HG02642 (cell line): ENCODE data around the gene ZNF497.

ENCODE experiments used
- ATAC-seq: cut with Tn5 transposase; IDR thresholded peaks from one replicate; pipeline ENCODE4 v1.9.1; 2021; ENCODE audit warnings: mild to moderate bottlenecking; ENCODE audit not compliant: unreplicated experiment, poor library complexity

The ZNF497 gene

DNA sequence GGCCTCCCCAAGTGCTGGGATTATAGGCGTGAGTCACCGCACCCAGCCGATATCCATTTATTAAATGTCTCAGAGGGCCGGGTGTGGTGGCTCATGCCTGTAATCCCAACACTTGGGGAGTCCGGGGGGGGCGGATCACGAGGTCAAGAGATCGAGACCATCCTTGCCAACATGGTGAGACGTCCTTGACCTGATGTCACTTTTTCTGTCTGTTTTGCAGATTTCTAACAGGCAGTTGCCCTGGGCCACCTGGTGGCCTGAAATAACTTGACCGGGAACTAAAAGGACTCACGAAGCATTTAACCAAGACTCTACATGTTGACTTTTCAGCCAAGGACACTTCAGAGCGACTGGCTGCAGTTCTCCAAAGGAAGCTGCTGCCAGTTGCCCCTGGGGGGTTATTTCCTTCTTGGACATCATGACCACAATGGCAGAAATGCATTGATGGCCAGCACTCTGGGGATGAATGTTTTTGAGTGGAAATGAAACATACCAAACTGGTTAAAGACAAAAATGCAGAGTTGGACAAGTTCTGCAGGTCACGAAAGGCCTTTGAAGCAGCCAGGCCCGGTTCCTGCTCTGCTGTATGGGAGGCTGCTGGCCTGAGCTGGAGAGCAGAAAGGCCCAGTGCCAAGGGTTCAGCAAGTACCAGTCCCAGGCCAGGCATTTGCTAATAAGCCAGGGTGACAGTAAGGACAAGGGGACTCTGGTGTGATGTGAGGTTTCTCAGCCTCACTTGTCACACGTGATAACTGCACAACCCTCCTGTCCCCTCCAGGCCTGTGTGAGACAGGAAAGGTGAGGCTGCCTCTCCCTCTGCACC, 10.0 kb upstream of the ZNF497 start:
- no peak for ATAC-seq

DNA sequence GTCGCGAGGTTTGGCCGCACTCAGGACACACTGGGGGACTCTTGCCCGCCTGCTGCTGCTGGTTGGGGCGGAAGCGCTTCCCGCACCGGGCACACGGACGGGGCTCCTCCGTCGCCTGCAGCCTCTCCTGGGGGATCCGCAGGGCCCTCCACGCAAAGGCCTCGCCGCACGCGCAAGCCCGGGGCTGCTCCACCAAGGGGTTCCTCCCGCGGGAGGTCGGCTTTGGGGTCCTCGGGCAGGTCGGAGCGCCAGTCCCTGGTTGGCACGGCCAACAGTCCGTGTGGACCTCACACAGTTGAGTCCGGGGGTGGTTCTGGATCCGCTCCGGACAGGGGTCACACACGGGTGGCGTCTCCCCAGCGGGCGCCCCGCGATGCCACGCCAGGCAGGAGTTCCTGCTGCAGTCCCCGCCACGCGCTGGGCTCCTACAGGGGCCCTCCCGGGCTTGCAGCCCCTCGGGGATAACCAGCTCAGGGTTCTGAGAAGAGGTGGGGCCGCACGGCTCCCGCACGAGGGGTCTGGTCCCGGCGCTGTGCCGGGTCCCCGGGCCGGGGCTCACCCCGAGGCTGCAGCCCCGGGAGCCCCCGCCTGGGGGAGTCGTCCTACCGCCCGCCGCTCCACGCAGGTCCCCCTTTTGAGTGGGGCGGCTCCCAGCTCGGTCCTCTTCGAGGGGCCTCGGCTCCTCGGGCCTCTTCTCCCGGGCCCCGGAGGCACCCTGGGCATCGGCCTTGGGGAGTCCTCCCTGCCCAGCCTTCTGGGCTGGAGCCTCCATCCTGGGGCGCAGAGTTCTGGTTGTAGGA, 6.2 kb upstream of the ZNF497 start:
- ATAC-seq, result no peak

DNA sequence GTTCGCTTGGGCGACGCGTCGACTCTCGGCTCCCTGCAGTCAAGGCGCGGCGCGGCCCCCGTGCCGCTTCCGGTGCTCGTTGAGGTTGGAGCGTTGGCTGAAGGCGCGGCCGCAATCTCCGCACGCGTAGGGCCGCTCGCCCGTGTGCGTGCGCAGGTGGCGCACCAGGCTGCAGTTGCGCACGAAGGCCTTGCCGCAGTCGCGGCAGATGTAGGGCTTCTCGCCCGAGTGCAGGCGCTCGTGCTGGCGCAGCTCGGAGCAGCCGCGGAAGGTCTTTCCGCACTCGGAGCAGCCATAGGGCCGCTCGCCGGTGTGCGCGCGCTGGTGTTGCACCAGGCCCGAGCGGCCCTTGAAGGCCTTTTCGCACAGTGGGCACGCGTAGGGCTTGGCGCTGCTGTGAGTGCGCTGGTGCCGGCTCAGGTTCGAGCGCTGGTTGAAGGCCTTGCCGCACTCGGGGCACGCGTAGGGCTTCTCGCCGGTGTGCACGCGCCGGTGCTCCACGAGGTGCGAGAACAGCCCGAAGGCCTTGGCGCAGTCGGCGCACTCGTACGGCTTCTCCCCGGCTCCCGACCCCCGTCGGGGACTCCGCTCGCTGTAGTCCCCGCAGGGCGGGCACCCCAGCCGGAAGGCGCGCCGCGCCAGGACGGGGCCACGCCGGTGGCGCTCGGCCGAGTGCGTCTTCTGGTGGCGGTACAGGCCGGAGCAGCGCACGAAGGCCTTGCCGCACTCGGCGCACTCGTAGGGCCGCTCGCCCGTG, 5.3 kb upstream of the ZNF497 start:
- ATAC-seq, result no peak

DNA sequence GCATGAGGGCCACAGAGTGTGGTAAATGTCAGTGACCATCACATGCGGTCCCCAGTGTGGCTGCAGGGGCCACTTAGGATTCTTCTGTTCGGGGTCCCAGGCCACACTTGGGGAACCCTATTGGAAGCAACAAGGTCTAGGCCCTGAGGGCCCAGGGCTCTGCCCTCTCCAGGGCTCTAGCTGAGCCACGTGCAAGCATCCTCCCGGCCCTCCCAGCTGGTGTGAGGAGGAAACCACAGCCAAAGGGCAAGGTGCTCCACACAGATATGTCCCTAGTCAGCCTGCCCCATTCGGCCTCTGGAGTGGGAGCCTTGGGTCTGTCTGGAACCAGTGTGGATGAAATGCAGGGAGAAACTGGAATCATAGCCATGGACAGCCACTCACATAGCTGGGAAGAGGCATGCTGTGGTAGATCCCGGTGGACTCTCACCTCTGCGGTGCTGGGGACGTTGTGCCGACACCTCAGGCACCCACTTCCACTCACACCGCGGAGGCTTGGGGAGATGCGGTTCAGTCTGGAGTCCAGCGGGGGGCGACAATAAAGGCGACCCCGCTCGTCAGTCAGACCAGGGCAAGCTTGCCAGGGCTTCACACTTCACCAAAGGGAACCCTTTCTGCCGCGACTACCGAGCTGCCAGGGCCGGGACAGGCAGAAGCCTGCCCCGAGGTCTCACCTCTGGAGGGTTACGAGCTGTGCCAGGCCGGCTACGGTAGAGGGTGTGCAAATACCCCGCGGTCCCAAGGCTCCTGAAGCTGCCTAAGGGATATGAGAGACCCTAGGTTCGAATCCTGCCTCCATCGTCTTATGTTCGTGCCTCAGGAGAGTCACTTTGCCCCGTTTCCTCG, 4.3 kb upstream of the ZNF497 start:
- ATAC-seq, result no peak

DNA sequence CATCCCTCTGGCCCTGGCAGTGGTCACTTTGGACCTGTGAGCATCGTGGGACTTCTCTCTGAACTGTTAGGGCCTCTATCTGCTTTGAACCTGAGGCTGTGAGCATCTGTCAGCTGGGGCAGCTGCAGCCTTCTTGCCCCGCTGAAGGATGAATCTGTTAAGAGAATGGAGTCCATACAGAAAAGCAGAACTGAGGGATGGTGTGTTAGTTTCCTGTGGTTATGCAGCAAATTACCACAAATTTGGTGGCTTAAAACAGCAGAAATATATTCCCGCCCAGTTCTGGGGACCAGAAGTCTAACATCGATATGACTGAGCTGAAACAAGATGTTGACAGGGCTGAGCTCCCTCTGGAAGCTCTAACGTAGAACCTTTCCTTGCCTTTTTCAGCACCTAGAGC, 1.6 kb upstream of the ZNF497 start:
- no peak for ATAC-seq

DNA sequence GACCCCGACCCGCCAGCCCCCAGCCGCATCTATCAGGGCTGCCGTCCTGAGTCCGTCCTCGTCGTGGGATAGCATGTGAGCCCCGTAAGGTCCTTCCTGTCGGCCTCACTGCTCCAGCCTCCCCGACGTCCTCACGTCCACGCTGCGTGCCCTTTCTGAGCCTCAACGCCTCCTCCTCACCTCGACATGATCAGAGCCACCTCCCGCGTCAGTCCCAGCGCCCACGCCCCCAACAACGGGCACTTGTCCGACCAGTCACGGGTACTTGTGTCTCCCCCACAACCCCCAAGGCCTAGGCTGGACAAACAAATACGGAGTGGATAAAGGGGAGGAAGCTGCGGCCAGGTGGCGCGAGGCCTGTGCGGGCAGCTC, 665 bp downstream of the ZNF497 start:
- ATAC-seq, result no peak

DNA sequence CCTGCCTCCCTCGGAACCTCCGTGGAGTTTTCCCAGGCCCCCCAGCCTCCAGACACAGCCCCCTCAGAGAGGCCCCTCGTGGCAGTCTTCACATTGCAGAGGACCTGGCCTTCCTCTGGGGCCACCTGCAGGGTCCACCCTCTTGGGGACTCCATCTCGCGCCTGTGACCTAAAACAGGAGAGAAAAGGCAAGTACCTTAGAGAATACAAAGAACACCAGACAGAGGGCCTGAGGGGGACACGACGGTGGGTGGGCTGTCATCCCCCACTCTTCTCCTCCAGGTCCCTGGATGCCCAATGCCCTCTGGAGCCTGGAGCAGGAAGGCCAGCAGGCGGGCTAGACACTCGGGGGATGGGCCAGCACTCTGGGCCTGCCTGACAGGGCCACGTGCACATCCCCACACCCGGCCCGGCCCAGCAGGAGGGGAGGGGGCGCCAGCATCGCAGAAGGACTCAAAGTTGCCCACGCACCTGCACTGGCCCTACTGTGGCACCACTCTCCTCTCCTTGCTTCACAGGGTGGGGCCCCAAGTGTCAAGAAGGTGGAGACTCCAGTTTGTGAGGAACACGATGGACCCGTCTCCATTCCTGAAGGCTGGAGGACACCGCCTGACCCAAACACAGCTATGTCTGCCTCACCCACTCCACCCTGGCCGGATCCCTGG, 4.9 kb downstream of the ZNF497 start:
- ATAC-seq, result no peak

DNA sequence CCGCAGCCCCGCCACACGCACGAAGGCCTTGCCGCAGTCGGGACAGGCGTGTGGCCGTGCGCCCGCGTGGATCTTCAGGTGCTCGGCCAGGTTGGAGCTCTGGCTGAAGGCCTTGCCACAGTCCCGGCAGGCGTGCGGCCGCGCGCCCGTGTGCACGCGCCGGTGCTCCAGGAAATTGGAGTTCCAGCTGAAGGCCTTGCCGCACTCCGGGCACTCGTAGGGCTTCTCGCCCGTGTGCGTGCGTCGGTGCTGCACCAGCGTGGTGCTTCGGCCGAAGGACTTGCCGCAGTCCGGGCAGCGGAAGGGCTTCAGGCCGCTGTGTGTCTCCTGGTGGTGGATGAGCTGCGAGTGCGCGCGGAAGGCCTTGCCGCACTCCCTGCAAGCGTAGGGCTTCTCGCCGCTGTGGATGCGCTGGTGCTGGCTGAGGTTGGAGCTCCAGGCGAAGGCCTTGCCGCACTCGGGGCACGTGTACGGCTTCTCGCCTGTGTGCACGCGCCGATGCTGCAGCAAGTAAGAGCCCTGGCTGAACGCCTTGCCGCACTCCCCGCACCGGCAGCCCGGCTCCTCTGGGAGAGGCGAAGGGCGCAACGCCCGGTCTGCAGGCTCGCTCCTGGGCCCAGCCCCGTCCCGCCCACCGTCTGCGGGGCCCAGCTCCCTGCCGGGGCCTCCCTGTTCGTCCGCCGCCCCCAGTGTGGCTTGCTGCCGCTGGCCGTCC, 5.6 kb downstream of the ZNF497 start:
- ATAC-seq, result no peak

DNA sequence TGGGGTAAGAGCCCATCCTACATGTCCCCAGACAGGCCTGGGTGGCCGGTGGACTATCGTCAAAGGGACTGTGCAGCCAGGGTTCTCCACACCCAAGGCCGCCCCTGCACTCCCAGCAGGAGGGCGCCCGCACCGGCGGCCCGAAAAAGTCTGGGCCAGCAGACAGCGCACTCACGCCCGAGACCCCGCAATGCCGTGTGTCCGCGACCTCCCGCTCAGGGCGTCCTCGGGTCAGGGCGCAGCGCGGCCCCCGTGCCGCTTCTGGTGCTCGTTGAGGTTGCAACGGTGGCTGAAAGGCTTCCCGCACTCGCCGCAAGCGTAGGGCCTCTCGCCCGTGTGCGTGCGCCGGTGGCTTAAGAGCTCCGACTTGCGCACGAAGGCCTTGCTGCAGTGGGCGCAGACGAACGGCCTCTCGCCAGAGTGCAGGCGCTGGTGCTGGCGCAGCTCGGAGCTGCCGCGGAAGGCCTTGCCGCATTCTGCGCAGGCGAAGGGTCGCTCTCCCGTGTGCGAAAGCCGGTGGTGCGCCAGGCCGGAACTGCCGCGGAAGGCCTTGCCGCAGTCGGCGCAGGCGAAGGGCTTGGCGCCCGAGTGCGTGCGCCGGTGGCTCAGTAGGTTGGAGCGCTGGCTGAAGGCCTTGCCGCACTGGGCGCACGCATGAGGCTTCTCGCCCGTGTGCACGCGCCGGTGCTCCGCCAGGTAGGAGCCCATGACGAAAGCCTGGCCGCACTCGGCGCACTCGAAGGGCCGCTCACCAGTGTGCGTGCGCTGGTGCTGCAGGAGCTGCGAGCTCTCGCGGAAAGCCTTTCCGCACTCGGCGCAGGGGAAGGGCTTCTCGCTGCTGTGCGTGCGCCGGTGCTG, 6.4 kb downstream of the ZNF497 start:
- ATAC-seq, result no peak

DNA sequence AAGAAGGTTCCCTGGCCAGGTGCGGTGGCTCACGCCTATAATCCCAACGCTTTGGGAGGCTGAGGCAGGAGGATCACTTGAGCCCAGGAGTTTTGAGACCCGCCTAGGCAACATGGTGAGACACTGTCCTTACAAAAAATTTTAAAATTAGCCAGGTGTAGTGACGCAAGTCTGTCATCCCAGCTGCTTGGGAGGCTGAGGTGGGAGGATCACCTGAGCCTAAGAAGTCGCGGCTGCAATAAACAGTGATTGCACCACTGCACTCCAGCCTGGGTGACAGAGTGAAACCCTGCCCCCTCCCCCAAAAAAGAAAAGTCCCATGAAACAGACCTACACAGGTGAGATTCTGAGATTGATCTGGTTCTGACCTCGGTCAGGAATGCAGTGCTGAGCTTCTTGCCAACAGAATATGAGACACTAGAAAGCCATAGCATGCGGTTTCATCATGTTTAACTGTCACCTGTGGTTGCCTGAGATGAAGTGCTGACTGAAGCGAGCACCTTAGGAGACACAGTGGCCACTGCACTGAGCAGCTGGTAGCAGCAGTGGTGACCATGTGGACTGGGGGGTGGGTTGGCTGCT, 7.2 kb downstream of the ZNF497 start:
- ATAC-seq, result no peak

DNA sequence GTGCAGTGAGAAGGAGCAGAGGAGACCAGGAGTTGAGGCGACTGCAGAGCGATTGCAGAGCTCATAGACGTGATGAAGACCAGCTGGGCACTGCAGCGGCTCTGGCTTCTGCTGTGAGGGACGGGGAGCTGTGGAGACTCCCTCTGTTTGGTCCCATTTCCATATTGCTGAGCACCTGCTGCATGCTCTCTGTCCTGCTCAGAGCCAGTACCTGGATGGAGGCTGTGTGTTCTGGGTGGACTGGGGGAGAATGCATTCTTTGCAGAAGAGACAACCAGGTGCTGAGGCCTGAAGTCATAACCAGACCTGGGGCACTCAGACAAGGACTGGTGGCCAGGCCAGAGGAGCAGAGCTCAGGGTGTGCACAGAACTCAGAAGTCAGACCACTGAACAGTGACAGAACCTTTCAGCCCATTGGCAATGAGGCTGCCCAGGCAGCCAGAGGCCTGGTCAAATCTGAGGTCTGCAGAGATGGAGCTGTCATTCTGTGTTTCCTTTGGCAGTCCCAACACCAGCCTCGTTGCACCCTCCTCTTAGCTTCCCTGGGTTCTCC, 8.0 kb downstream of the ZNF497 start:
- no peak for ATAC-seq

DNA sequence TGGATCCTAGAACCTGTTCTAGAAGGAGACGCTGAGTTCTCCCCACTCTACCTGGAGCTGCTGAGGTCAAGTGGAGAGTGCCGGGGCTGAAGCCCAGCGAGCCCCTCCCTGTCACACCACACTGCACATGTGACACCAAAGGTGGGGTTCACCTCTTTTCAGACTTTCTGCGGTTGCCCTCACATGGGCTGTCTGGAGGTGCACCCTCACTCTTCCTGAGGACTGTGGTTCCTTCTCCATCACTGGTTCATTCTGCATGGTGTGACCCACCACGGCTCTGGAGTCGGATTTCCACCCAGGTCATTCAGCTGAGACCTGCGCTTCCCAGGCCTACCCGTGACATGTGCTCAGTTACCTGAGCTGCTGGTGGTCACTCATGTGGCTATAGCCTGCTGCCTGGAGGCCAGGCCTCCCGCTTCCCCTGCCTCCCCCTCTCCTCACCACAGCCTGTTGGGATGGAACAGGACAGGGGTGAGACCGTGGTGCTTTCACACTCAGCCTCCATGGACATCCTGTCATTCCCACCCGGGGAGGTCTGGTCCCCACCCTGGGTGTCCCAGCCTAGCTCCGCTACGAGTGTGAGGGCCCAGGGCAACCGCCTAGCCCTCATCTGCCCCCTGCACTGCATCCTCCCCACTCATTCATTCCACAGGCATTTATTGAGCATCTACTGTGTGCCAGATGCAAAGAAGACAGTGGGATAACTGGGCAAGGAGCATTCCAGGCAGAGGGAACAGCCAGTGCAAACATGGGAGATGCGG, 8.7 kb downstream of the ZNF497 start:
- no peak for ATAC-seq

DNA sequence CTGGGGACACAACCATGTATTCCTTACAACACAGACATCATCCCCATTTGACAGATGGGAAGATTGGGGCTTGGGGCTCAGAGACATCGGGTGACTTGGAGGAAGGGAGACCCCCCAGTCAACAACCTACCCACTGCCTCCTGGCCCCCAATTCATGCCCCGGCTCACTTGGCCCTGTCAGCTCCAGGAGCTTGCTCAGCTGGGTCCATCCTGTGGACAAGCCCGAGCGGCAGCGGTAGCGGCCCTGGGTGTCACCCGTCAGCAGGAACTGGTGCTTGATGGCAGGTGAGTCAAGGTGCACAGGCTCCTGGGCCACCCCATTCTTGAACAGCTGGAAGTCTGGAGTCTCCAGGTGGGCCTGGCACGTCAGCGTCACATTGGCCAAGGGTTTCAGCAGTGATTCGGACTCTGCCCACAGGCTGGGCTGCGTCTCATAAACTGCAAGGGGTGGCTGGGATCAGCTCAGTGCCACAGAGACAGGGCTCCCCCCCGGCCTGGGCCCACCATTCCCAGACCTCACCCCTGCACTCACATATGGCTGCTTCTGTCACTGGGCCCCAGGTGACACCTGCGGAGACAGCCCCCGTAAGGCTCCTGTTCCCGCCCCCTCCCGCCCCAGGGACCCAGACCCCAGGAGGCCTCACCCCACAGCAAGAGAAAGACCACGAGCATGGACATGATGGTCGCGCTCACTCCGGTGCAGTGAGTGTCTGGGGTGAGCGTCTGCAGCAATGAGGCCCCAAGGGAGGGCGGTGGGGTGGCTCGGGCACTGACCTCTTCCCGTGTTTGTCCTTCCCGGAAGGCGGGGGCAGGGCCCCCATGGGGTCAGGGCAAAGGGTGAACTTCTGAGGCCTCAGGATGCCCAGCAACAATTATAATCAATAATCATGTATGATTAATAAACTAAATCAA, 9.5 kb downstream of the ZNF497 start, which contains the start of gene A1BG:
TSS of gene A1BG (minus strand) at position 733 of the 912 bp plus-strand sequence. CDS start at position 678, 55 bp downstream.
- no peak for ATAC-seq

DNA sequence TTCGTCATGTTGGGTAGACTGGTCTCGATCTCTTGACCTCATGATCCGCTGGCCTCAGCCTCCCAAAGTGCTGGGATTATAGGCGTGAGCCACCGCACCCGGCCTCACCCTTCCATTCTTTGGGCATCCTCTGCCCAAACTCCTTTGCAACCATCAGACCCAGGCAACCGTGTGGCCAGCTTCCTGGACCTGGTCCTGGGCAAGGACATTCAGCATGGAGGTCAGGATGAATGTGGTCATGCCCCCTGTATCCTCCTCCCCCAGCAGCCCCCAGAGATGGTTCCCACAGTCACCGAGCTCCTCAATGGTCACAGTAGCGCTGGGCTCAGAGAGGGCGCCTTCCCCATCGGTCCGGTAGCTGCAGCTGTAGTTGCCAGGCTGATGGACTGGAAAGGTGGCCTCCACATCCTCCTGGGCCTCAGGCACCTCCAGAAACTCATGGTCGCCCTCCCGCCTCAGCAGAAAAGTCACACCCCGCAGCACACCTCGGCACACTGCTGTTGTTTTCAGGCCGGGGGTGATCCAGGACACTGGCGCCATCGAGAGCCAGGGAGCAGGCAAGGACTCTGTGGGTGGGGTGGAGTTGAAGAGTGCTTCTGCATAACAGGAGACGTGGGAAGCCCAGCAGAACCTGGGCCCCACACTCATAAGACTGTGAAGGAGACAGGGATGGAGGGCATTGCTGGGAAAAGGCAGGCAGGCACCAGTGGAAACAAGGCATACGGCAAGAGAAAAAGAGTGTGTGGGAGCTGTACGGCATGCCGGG, 10.4 kb downstream of the ZNF497 start:
- ATAC-seq, result no peak

DNA sequence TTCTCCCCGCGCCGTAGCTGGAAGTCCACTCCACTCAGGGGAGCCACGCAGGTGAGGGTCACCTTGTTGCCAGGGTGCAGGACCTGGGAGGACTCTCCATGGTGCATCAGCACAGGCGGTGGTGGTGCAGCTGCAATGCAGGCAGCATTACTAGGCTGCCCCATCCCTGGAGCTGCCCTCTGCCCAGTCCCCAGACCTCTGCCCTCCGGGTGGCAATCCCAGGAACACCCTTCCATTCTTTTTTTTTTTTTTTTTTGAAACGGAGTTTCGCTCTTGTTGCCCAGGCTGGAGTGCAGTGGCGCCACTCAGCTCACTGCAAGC, 11.0 kb downstream of the ZNF497 start:
- no peak for ATAC-seq
